Naive thymus-derived CD4-positive, alpha-beta T cell (primary cell): ENCODE data around the gene WDR70. TPM values are rescaled to one million over a fixed set of nuclear protein-coding genes. Genes with fewer than 3 reads are reported as not detected.
A peak's percentile ranks its signal among the peaks of the same experiment; 100 is the strongest.
"Not testable (repeated sequence)": the region's sequence is repeated elsewhere in the genome, so short reads cannot be mapped to it uniquely, and the experiment has no call there.

Experiments used
- ATAC-seq: fragments of 150-1000 bp; cut with Tn5 transposase; 2 replicates; pipeline ENCODE4 v1.10.0; 2021; ENCODE audit warnings: mild to moderate bottlenecking, moderate library complexity
- CTCF ChIA-PET: fragments of 350-600 bp; sonication (Branson Sonifier 250); formaldehyde crosslinking; loops from one replicate; lab custom pipeline; 2021; ENCODE audit warnings: antibody characterized with exemption; lab: Charles Lee
- POLR2A ChIA-PET: fragments of 350-600 bp; sonication (Branson Sonifier 250); formaldehyde crosslinking; loops from one replicate; lab custom pipeline; 2021; ENCODE audit warnings: antibody characterized with exemption, inconsistent platforms; lab: Charles Lee
- DNase-seq, 9 donors: peaks; one replicate each; pipeline versions ENCODE4 v3.0.0 to v3.0.0-alpha.2; 2020 to 2022; ENCODE audit warnings: mixed read lengths in 1 of 9
- H3K27ac ChIP-seq: one replicate; pipeline ENCODE4 v1.7.0; 2013; ENCODE audit warnings: mild to moderate bottlenecking, low read depth, low read length, moderate library complexity
- H3K27me3 ChIP-seq, 2 donors: one replicate each; pipeline ENCODE4 v1.7.0; 2013; ENCODE audit warnings: low read length in 2 of 2, mild to moderate bottlenecking in 2 of 2, moderate library complexity in 2 of 2; ENCODE audit not compliant: control insufficient read depth in 2 of 2, insufficient read depth in 2 of 2
- H3K36me3 ChIP-seq, 3 experiments: 1 replicate in 2 of 3; 2 replicates in 1 of 3; pipeline ENCODE4 v1.7.0; 2013; ENCODE audit warnings: low read length in 3 of 3, mild to moderate bottlenecking in 3 of 3, moderate library complexity in 1 of 3; ENCODE audit not compliant: insufficient read depth in 3 of 3, control insufficient read depth in 2 of 3
- H3K4me1 ChIP-seq, 2 donors: one replicate each; pipeline ENCODE4 v1.7.0; 2013; ENCODE audit warnings: low read length in 2 of 2, mild to moderate bottlenecking in 2 of 2, moderate library complexity in 1 of 2; ENCODE audit not compliant: control insufficient read depth in 2 of 2, insufficient read depth in 2 of 2
- H3K4me3 ChIP-seq: 2 replicates; pipeline ENCODE4 v1.7.0; 2013; ENCODE audit warnings: mild to moderate bottlenecking, low read length
- H3K9me3 ChIP-seq, 3 experiments: 1 replicate in 2 of 3; 2 replicates in 1 of 3; pipeline ENCODE4 v1.7.0; 2013; ENCODE audit warnings: low read length in 3 of 3; ENCODE audit not compliant: control insufficient read depth in 2 of 3
- H3K27ac Mint-ChIP-seq, 9 donors: one replicate each; pipeline ENCODE4 v1.8.0; 2020 to 2022; ENCODE audit warnings: mixed read lengths in 9 of 9, mild to moderate bottlenecking in 8 of 9, moderate library complexity in 5 of 9, inconsistent platforms in 2 of 9
- H3K27me3 Mint-ChIP-seq, 5 donors: one replicate each; pipeline ENCODE4 v1.8.0; 2021 to 2022; ENCODE audit warnings: mixed read lengths in 5 of 5, mild to moderate bottlenecking in 1 of 5
- H3K36me3 Mint-ChIP-seq, 5 donors: one replicate each; pipeline ENCODE4 v1.8.0; 2020 to 2022; ENCODE audit warnings: mixed read lengths in 5 of 5, mild to moderate bottlenecking in 3 of 5, inconsistent platforms in 1 of 5
- H3K4me1 Mint-ChIP-seq, 7 donors: one replicate each; pipeline ENCODE4 v1.8.0; 2020 to 2022; ENCODE audit warnings: mixed read lengths in 7 of 7, mild to moderate bottlenecking in 3 of 7, inconsistent platforms in 1 of 7
- H3K4me3 Mint-ChIP-seq, 10 donors: one replicate each; pipeline ENCODE4 v1.8.0; 2020 to 2022; ENCODE audit warnings: mild to moderate bottlenecking in 10 of 10, mixed read lengths in 10 of 10, moderate library complexity in 6 of 10, inconsistent platforms in 2 of 10
- H3K9me3 Mint-ChIP-seq, 11 donors: one replicate each; pipeline ENCODE4 v1.8.0; 2020 to 2022; ENCODE audit warnings: mixed read lengths in 11 of 11, mild to moderate bottlenecking in 4 of 11, inconsistent platforms in 1 of 11, moderate library complexity in 1 of 11
- intact Hi-C, 2 donors: fragments of 100-400 bp; cut with micrococcal nuclease; formaldehyde crosslinking; loops; one replicate each; pipeline ENCODE4 v1.15.1; 2023
- polyA plus RNA-seq, 2 donors: library from polyadenylated mRNA; unstranded; fragments of 300-500 nt; fragmentation: Illumina TruSeq; gene quantifications; one replicate each; pipeline ENCODE4 v1.2.3, GENCODE V29; 2021
- total RNA-seq, 6 experiments: library from RNA in 5 of 6; stranded (reverse) in 5 of 6; gene quantifications; 1 replicate in 5 of 6; 2 replicates in 1 of 6; pipeline ENCODE4 v1.2.3 and lab custom pipeline; 2021 to 2026

Gene WDR70
- total and polyA plus RNA-seq, 7 experiments from 2014 or later, result 17.7 to 41.4 (median 38.8) TPM

GRCh38 chr5:37463191-37464051, 84.3 kb downstream of the WDR70 start:
- H3K27me3 ChIP-seq, H3K4me3 ChIP-seq, H3K9me3 ChIP-seq, H3K36me3 ChIP-seq, H3K27ac ChIP-seq, H3K4me1 ChIP-seq, H3K4me1 Mint-ChIP-seq, DNase-seq, H3K4me3 Mint-ChIP-seq, CTCF ChIA-PET, POLR2A ChIA-PET, H3K27me3 Mint-ChIP-seq, H3K27ac Mint-ChIP-seq, intact Hi-C loops, H3K9me3 Mint-ChIP-seq: not testable (repeated sequence)
- peak; percentile 57 for ATAC-seq
- H3K36me3 Mint-ChIP-seq, result peaks cover 0 to 27% (median 22%) of the 10 kb centered on the region in 5 donors

DNA sequence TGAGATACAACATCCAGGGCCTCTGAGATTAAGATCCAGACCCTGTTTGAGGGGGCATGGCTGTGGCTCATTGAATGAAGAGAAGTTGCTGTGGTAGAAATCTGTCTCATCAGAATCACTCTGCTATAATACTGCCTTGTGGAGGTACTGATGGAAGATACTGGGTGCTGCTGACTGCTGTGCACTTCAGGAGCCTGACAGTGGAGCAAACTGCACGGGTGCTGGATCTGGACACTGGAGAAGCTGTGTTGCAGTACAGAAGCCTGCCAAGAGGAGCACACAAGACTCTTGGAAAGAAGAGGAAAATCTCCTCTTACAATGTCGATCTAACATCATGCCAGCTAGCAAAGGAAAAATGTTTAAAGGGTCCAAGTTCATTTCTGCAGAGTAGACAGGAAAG, 85.5 kb downstream of the WDR70 start:
- H3K4me3 Mint-ChIP-seq, H3K27me3 ChIP-seq, DNase-seq, H3K27ac Mint-ChIP-seq, H3K27me3 Mint-ChIP-seq, H3K36me3 ChIP-seq, ATAC-seq, H3K27ac ChIP-seq, intact Hi-C loops, CTCF ChIA-PET, H3K4me1 Mint-ChIP-seq, POLR2A ChIA-PET, H3K4me1 ChIP-seq, H3K9me3 Mint-ChIP-seq, H3K9me3 ChIP-seq, H3K4me3 ChIP-seq: not testable (repeated sequence)
- H3K36me3 Mint-ChIP-seq, result peaks cover 0 to 37% (median 27%) of the 10 kb centered on the region in 5 donors

DNA sequence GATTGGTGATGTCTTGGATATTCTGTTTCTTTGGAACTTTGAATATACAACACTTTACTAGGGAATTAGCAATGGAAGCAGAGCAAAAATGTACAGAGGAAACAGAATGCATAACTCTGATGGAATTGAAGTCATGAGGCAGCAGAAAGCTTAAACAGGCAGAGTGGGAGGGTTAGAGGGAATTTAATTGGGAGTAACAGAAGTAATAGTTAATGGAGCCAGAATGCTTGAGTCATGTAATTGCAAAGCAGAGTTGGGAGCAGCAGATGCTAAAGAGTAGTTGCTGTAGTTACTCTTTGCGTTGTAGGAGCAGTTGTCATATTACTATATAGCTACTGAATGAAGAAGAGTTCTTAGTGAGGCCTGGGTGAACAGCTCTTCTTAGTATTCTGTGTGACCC, 90.3 kb downstream of the WDR70 start:
- CTCF ChIA-PET, H3K36me3 ChIP-seq, DNase-seq, H3K27me3 ChIP-seq, intact Hi-C loops, ATAC-seq, H3K9me3 ChIP-seq, H3K27me3 Mint-ChIP-seq, H3K27ac Mint-ChIP-seq, POLR2A ChIA-PET, H3K4me1 Mint-ChIP-seq, H3K4me3 ChIP-seq, H3K27ac ChIP-seq, H3K4me3 Mint-ChIP-seq, H3K4me1 ChIP-seq: not testable (repeated sequence)
- peaks cover 0 to 47% (median 44%) of the 10 kb centered on the region in 5 donors for H3K36me3 Mint-ChIP-seq
- H3K9me3 Mint-ChIP-seq, result peaks cover 0 to 25% (median 7%) of the 10 kb centered on the region in 11 donors

GRCh38 chr5:37471666-37472197, 92.6 kb downstream of the WDR70 start:
- Mint-ChIP-seq H3K4me3 (no peak overlapping the region), H3K27me3 (no peaks in the 10 kb centered on the region), H3K9me3 (peaks cover 0 to 25% (median 6%) of the 10 kb centered on the region in 11 donors), H3K4me1 (peaks cover 0 to 3% (median 0%) of the 10 kb centered on the region in 7 donors), H3K27ac (no peak overlapping the region), H3K36me3 (peaks cover 0 to 48% (median 42%) of the 10 kb centered on the region in 5 donors)
- H3K9me3 ChIP-seq, result peaks cover 0 to 4% (median 0%) of the 10 kb centered on the region in 3 experiments
- CTCF ChIA-PET, result no interaction called here
- H3K4me1 ChIP-seq, result no peaks in the 10 kb centered on the region
- ATAC-seq, result no peak
- H3K27ac ChIP-seq, result no peak overlapping the region
- peaks cover 0 to 5% (median 0%) of the 10 kb centered on the region in 3 experiments for H3K36me3 ChIP-seq
- no peak for DNase-seq
- intact Hi-C loops, result no loop called here
- H3K4me3 ChIP-seq, result no peak overlapping the region
- POLR2A ChIA-PET, result no interaction called here
- H3K27me3 ChIP-seq, result no peaks in the 10 kb centered on the region

DNA sequence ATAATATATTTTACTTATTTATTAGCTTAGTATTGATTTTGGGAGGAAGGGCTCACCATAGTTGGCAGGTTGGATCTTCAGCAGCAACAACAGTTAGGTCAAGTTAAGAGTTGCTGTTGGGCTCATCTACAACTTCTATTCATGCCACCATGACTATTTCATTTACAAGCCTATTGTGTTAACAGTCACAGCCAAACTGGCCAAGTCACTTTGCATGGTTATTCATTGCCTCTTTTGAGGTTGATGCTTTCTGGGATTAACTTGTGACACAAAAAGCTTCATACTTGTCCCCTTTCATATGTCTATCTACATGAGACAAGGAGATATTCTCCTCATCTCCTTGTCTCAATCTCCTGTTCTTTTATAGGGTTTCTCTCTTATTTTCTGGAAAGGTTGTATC, 98.3 kb downstream of the WDR70 start:
- intact Hi-C loops, result no loop called here
- Histone ChIP-seq H3K4me1 (no peaks in the 10 kb centered on the region), H3K27me3 (no peaks in the 10 kb centered on the region), H3K4me3 (no peak overlapping the region), H3K36me3 (peaks cover 0 to 21% (median 6%) of the 10 kb centered on the region in 3 experiments), H3K9me3 (no peaks in the 10 kb centered on the region), H3K27ac (no peak overlapping the region)
- peaks cover 34 to 77% (median 61%) of the 10 kb centered on the region in 5 donors for H3K36me3 Mint-ChIP-seq
- no peak overlapping the region for H3K27ac Mint-ChIP-seq
- DNase-seq (no peak), ATAC-seq (no peak)
- peaks cover 2 to 31% (median 13%) of the 10 kb centered on the region in 11 donors for H3K9me3 Mint-ChIP-seq
- no peaks in the 10 kb centered on the region for H3K27me3 Mint-ChIP-seq
- ChIA-PET POLR2A (no interaction called here), CTCF (no interaction called here)
- peaks cover 0 to 8% (median 0%) of the 10 kb centered on the region in 7 donors for H3K4me1 Mint-ChIP-seq
- H3K4me3 Mint-ChIP-seq, result no peak overlapping the region

GRCh38 chr5:37478121-37478894, 99.2 kb downstream of the WDR70 start:
- no peak overlapping the region for H3K27ac ChIP-seq
- POLR2A ChIA-PET, result no interaction called here
- DNase-seq, result no peak
- H3K4me3 Mint-ChIP-seq, result no peak overlapping the region
- H3K9me3 Mint-ChIP-seq, result peaks cover 2 to 35% (median 13%) of the 10 kb centered on the region in 11 donors
- H3K36me3 ChIP-seq, result peaks cover 0 to 21% (median 6%) of the 10 kb centered on the region in 3 experiments
- no peak overlapping the region for H3K27ac Mint-ChIP-seq
- no peaks in the 10 kb centered on the region for H3K27me3 ChIP-seq
- no peak for ATAC-seq
- no peak overlapping the region for H3K4me3 ChIP-seq
- H3K4me1 ChIP-seq, result no peaks in the 10 kb centered on the region
- peaks cover 34 to 81% (median 65%) of the 10 kb centered on the region in 5 donors for H3K36me3 Mint-ChIP-seq
- CTCF ChIA-PET, result no interaction called here
- peaks cover 0 to 8% (median 0%) of the 10 kb centered on the region in 7 donors for H3K4me1 Mint-ChIP-seq
- no peaks in the 10 kb centered on the region for H3K27me3 Mint-ChIP-seq
- H3K9me3 ChIP-seq, result no peaks in the 10 kb centered on the region
- intact Hi-C loops, result no loop called here
